Measurements from ENCODE around the gene IL24.

The IL24 gene

GRCh38 chr1:206905295-206906164 lies 8.3 kb downstream of the IL24 start:
- no peak for DNase-seq

- no peak for DNase-seq
These were observed 10.2 kb downstream of the IL24 start for GRCh38 chr1:206907304-206907991.

DNA sequence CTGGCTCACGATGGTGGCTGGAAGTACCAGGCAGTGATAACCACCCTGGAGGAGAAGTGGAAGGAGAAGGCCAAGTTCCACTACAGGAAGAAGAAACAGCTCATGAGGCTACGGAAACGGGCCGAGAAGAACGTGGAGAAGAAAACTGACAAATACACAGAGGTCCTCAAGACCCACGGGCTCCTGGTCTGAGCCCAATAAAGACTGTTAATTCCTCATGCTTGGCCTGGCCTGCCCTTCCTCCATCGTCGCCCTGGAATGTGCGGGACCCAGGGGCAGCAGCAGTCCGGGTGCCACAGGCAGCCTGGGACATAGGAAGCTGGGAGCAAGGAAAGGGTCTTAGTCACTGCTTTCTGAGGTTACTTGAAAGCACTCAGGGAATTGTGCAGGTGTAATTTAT lies 10.8 kb downstream of the IL24 start:
- DNase-seq = no peak

DNA sequence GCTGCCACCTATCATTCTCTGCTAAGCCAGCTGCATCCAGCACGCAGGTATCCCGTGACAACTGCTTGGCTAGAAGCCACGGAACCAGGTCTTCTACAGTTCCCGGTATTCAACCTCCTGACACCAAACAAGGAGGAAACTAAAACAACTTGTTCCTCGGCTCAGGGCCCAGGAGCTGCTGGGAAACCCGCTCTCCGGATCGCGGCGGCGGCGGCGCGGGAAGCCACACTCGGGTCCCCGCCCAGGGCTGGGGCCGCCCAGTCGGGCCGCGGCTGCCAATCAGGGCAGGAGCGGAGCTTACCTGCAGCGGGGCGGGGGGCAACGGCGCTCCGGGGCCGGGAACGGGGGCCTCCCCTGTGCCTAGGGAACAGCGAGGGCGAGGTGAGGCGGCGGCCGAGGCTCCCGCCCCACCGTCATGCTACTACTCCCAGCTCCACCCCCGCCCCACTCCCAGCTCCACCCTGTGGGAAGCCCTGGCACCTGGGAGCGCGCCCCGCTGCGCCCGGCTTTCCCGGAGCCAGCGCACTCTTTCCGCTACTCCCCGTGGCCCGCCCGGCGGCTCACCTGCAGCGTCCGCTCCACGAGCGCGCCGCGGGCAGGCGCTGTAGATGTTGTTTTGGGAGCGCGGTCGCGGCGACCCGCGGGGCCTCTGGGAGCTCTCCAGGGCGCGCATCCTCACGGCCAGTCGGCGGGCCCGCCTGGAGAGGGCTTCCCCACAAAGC lies 12.1 kb downstream of the IL24 start:
- DNase-seq = peak; percentile 46

DNA sequence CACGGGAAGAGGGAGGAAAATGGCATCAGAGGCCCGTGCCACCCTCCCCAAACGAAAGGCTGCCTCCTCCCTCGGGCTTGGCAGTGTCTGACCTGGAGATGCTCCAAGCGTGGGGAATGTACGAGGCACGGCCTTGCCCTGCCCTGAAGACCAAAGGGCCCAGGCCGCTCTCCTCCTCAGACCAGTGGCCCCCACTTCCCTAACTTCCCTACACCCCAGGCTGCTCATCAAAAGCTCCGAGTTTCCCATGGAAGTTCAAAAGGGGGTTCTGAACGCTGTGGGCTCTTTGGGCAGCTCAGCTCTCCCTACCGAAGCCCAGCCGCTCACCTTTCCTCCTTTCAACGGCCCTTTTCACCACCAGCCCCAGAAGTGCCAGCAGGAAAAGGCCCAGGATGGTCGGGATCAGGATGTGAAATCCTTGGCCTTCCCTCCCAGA lies 12.7 kb downstream of the IL24 start:
- DNase-seq = no peak

- DNase-seq = peak; percentile 69
These were observed 13.9 kb downstream of the IL24 start for GRCh38 chr1:206911064-206911663.

GRCh38 chr1:206912445-206913095 lies 15.3 kb downstream of the IL24 start:
- DNase-seq = peak; percentile 81

DNA sequence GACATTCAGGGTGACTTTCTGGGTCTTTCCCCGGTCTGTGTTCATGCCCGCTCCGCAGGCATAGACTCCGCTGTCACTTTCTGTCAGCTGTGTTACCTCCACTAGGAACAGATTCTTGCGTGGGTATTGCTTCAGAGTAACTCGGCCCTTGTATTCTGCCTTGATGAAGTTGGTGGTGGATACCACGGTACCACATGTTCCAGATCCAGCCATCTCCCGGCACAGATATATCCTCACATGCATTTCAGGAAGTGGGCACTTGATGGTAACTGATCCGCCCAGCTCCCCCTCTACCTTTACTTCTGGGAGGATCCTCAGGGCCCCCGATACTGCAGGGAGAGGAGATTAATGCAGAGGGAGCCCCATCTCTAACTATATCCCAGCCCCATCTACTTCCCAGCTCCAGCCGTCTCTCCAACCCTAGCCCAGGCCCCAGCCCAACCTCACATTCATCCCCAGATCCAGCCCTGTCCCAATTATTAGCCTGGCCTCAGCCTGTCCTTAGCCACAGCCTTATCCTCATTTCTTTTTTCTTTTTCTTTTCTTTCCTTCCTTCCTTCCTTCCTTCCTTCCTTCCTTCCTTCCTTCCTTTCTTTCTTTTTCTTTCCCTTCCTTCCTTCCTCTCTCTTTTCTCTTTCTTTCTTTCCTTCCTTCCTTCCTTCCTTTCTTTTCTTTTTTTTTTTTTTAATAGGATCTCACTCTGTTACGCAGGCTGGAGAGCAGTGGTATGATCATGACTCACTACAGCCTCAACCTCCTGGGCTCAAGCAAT lies 16.7 kb downstream of the IL24 start:
- no peak for DNase-seq

DNA sequence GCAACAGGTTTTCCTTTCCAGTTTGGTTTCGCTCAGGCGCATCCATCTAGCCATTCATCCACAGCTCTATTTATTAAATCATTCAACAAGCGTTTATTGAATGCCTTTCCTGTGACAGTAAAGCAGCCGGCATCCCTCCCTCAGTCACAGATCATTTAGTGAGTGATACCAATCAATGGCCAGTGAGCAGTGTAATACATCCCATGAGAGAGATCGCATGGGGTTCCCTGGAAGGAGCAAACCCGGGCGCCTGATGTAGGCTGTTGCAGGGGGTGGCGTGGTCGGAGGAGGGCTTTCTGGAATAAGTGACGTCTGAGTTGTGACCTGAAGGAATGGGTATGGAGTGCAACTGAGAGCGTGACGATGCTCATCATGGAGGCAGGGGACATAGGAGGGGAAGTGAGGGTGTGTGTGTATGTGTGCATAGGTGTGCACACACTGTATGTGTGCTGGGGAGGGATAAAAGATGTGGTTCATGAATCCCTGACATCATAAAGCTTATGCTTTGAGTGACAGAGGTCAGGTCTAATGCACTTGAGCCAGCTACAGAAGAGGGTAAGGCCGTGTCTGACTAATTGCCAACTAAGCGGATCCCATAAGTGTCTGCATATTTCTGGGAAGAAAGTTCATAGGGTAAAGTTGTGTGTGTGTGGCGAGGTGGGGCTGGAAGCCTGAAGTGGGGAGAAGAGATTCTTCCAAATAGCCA lies 17.9 kb downstream of the IL24 start:
- no peak for DNase-seq

- DNase-seq = no peak
These were observed 18.9 kb downstream of the IL24 start for GRCh38 chr1:206916000-206916709.

DNA sequence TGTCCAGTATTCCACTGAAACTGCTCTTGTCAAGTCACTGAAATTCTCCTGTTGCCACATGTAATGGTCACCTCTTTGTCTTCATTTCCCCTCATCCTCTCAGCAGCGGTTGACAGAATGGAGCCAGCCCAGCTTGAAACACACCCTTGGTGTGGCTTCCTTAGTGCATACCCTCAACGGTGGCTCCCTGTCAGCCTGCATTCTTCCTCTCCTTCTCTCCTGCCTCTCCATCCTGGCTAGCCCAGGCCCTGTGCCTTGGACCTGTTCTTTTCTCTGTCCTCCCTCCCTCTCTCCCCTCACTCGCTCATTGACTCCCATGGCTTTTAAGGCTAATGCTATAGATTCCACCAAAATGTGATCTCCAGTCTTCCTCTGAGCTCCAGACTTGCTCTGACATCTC lies 20.8 kb downstream of the IL24 start:
- no peak for DNase-seq

DNA sequence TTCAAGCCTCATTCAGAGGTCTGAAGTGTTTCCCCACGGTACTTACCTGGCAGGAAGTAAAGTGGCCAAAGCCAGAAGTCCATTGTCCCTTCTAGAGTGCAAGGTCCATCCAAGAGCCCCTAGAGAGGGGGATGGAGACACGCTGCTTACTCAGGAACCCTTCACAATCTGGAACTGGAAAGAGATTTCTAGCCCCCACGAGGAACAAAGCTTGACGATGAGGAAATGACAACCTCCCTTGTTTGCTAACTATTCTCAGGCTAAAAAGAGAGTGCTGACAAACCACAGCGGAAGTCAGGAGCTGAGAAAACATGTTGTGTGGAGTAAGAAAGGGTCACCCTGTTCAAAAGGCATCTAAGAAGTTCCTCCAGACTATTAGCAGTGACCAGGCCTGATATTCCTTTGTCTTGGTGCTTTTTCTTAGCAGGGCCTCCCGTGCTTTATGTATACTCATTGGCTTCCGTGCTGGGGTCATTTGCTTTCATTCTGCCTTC lies 24.6 kb downstream of the IL24 start, which contains the start of gene FCMR:
FCMR (minus strand) TSS at position 170 of the 494 bp plus-strand sequence; CDS start at position 83, 87 bp downstream.
- peak; percentile 79 for DNase-seq

DNA sequence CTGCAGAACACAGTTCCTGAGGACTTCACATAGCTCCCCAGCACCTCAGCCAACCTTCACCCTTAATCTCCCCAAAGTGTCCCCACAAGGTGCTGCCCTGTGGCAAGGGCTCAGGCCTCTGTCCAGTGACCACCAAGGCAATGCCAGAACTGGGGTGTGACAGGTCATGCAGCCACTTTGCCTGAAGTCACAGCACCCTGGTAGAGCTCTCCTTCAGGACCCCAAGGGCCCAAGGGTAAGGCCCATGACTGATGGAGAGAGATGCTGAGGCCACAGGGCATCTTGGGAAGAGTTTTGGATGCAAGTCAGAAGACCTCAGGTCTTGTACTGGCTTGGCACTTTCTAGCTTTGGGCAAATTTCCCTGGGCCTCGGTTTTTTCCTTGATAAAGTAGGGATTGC lies 25.3 kb downstream of the IL24 start:
- no peak for DNase-seq

GRCh38 chr1:206923009-206923960 lies 26.0 kb downstream of the IL24 start:
- DNase-seq = peak; percentile 84

DNA sequence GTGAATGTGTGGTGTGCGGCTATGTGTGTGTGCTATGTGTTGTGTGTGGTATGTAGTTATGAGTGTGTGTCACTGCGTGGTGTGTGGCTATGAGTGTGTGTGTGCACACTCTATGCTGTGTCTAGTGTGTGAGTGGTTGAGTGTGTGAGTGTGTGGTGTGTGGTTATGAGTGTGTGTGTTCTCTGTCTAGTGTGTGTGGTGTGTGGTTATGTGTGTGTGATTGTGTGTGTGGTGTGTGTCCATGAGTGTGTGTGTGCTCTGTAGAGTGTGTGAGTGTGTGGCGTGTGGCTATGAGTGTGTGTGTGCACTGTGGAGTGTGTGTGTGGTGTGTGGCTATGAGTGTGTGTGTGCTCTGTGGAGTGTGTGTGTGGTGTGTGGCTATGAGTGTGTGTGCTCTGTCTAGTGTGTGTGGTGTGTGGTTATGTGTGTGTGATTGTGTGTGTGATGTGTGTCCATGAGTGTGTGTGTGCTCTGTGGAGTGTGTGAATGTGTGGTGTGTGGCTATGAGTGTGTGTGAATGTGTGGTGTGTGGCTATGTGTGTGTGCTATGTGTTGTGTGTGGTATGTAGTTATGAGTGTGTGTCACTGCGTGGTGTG lies 26.8 kb downstream of the IL24 start:
- peak; percentile 39 for DNase-seq

DNA sequence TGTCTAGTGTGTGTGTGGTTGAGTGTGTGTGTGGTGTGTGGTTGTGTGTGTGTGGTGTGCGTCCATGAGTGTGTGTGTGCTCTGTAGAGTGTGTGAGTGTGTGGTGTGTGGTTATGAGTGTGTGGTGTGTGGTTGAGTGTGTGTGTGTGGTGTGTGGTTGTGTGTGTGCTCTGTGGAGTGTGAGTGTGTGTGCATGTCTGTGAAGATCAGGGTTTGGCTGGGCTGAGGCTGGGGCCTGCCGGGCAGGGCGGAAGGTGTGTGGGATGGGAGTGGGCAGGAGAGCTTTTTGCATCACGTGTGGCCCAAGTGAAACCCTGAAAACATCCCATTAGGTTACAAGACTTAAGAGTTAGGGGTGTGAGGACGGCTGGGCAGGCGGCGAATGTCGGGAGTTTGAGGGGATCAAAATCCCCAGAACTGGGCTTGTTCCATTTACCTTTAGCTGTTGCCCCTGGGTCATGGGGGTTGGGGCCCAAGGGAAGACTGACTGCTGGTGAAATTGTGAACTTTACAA lies 27.4 kb downstream of the IL24 start:
- DNase-seq = peak; percentile 55

DNA sequence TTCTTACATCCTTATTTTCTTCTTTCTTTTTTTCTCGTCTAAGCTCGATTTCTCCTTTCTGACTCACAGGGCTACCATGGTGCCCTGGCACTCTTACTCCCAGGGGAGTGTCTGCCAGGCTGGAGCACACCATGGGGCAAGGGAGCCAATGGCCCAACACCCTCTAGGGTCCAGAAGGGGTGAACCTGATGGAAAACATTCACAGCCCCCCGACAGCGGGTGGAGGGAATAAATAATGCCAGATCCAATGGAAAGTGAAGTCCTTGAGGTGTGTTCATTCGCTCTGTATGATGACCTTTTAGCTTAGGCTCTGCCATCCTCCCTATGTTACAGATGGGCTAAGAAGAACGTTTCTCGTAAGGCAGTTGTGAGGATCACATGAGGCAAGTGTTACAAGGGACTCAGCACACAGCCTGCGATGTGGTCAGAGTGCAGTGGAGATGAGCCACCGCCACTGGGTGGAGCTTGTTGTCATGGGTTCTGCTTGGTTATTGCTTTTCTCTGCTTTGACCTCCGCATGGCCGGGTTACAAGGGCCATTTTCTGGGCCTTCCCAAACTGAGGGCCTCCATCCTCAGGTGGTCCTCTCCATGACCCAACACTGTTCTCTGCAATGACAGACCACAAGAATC lies 28.0 kb downstream of the IL24 start:
- DNase-seq = peak; percentile 80

DNA sequence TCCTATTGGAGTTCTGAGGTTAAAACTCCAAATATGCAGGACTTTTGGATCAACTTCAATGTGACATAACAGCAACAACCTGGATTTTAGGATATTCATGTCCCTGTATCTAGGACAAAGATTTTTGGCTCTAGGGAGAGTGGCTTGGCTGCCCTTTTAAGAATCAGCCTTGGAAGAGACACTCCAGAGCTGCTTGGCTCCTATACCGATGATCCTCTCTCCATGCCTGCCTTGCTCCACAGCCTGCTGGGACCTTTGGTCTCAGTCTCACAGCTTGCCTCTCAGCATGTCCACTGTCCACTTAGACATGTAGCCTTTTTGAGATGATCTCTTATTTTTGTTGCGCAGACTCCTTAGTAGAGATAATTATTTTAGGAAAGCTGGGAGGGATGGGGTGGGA lies 29.0 kb downstream of the IL24 start:
- DNase-seq = no peak
